ENCODE results near the gene FBXL17. TPM values are rescaled to one million over a fixed set of nuclear protein-coding genes. Genes with fewer than 3 reads are reported as not detected.

Gene FBXL17
- total RNA-seq, 2 donors from 2014 or later = 5.9 to 9.1 TPM

DNA sequence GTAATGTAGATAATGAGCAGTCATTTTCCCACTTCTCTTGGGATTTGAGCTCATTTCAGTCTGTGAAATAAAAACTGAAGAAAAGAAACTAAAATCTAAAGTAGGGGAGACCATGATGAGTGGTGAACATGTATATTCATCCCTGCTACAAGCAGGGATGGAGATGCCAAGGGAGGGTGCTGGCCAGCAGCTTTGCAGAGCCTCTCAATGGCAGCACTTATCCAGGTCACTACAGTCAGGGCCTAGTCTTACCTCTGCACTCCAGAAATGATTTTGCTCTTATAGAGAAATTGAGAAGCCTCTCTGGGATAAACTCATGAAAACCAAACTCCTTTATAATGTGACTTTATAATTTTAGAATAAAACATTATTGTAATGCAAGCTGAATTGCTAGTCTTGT is 317.6 kb downstream of the FBXL17 start:
- no peak overlapping the region for H3K27ac Mint-ChIP-seq
- no peaks in the 10 kb centered on the region for H3K27me3 Mint-ChIP-seq
- ATAC-seq (replicated peaks) = no peak
- no peaks in the 10 kb centered on the region for H3K36me3 Mint-ChIP-seq (ENCODE audit: low read depth)
- no peak overlapping the region for H3K4me3 Mint-ChIP-seq
- no peaks in the 10 kb centered on the region for H3K4me1 Mint-ChIP-seq
- no peaks in the 10 kb centered on the region for H3K9me3 Mint-ChIP-seq

GRCh38 chr5:108061941-108062340 is 320.0 kb downstream of the FBXL17 start:
- ATAC-seq (replicated peaks) = no peak
- H3K9me3 Mint-ChIP-seq = no peaks in the 10 kb centered on the region
- no peaks in the 10 kb centered on the region for H3K36me3 Mint-ChIP-seq (ENCODE audit: low read depth)
- H3K27me3 Mint-ChIP-seq = no peaks in the 10 kb centered on the region
- no peak overlapping the region for H3K27ac Mint-ChIP-seq
- no peaks in the 10 kb centered on the region for H3K4me1 Mint-ChIP-seq
- no peak overlapping the region for H3K4me3 Mint-ChIP-seq

- Mint-ChIP-seq H3K36me3 (ENCODE audit: low read depth) (no peaks in the 10 kb centered on the region), H3K4me3 (no peak overlapping the region), H3K27ac (no peak overlapping the region), H3K4me1 (no peaks in the 10 kb centered on the region), H3K27me3 (no peaks in the 10 kb centered on the region), H3K9me3 (no peaks in the 10 kb centered on the region)
- ATAC-seq (replicated peaks) = no peak
These were observed 321.6 kb downstream of the FBXL17 start for GRCh38 chr5:108060340-108060739.

- ATAC-seq (replicated peaks) = no peak
- no peaks in the 10 kb centered on the region for H3K4me1 Mint-ChIP-seq
These were observed 322.6 kb downstream of the FBXL17 start for GRCh38 chr5:108059334-108059733.

GRCh38 chr5:108054349-108054748 is 327.5 kb downstream of the FBXL17 start:
- H3K27me3 Mint-ChIP-seq = no peaks in the 10 kb centered on the region
- no peak overlapping the region for H3K27ac Mint-ChIP-seq
- H3K4me1 Mint-ChIP-seq = no peaks in the 10 kb centered on the region
- peaks cover 23% of the 10 kb centered on the region for H3K9me3 Mint-ChIP-seq
- no peak for ATAC-seq (replicated peaks)
- H3K36me3 Mint-ChIP-seq (ENCODE audit: low read depth) = peaks cover 38% of the 10 kb centered on the region
- H3K4me3 Mint-ChIP-seq = no peak overlapping the region

More at GRCh38 chr5:108059334-108059733, 322.6 kb downstream of the FBXL17 start:
- Mint-ChIP-seq H3K4me3 (no peak overlapping the region), H3K36me3 (ENCODE audit: low read depth) (peaks cover 7% of the 10 kb centered on the region), H3K27ac (no peak overlapping the region), H3K27me3 (no peaks in the 10 kb centered on the region), H3K9me3 (no peaks in the 10 kb centered on the region)

GRCh38 chr5:108046955-108047670 is 334.8 kb downstream of the FBXL17 start:
- Mint-ChIP-seq H3K4me1 (no peaks in the 10 kb centered on the region), H3K36me3 (ENCODE audit: low read depth) (peaks cover 16% of the 10 kb centered on the region), H3K4me3 (no peak overlapping the region), H3K9me3 (peaks cover 16% of the 10 kb centered on the region), H3K27me3 (no peaks in the 10 kb centered on the region), H3K27ac (no peak overlapping the region)
- no peak for ATAC-seq (replicated peaks)

DNA sequence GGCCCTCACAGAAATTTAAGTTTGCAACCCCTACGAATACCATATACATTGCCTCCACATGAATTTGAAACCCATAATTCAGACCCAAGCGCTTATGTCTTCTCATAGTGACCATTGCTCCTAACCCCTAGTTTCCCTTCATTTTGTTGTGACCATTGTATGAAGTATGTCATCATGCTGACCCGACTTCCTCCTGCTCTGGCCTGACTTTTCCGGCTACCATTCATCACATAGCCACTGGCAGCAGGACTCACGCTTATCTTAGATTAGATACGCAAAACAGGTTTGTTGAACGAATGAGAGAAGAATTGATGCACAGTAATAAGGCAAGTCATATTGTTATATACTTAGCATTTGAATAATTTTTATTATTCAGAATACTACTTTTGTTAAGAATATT is 345.4 kb downstream of the FBXL17 start:
- Mint-ChIP-seq H3K9me3 (no peaks in the 10 kb centered on the region), H3K27me3 (no peaks in the 10 kb centered on the region), H3K4me3 (no peak overlapping the region), H3K36me3 (ENCODE audit: low read depth) (no peaks in the 10 kb centered on the region), H3K27ac (no peak overlapping the region), H3K4me1 (no peaks in the 10 kb centered on the region)
- ATAC-seq (replicated peaks) = no peak

- no peak overlapping the region for H3K27ac Mint-ChIP-seq
- no peaks in the 10 kb centered on the region for H3K9me3 Mint-ChIP-seq
- H3K27me3 Mint-ChIP-seq = no peaks in the 10 kb centered on the region
- no peaks in the 10 kb centered on the region for H3K4me1 Mint-ChIP-seq
- H3K4me3 Mint-ChIP-seq = no peak overlapping the region
- no peaks in the 10 kb centered on the region for H3K36me3 Mint-ChIP-seq (ENCODE audit: low read depth)
- ATAC-seq (replicated peaks) = no peak
These were observed 353.0 kb downstream of the FBXL17 start for GRCh38 chr5:108028883-108029282.

- no peak for ATAC-seq (replicated peaks)
- Mint-ChIP-seq H3K36me3 (ENCODE audit: low read depth) (no peaks in the 10 kb centered on the region), H3K4me3 (no peak overlapping the region), H3K4me1 (no peaks in the 10 kb centered on the region), H3K27me3 (no peaks in the 10 kb centered on the region), H3K27ac (no peak overlapping the region), H3K9me3 (no peaks in the 10 kb centered on the region)
These were observed 353.5 kb downstream of the FBXL17 start for GRCh38 chr5:108028412-108028811.

- Mint-ChIP-seq H3K27ac (no peak overlapping the region), H3K9me3 (no peaks in the 10 kb centered on the region), H3K4me3 (no peak overlapping the region), H3K36me3 (ENCODE audit: low read depth) (no peaks in the 10 kb centered on the region), H3K4me1 (no peaks in the 10 kb centered on the region), H3K27me3 (no peaks in the 10 kb centered on the region)
- ATAC-seq (replicated peaks) = no peak
These were observed 355.9 kb downstream of the FBXL17 start for GRCh38 chr5:108025957-108026356.

- Mint-ChIP-seq H3K9me3 (no peaks in the 10 kb centered on the region), H3K4me3 (no peak overlapping the region), H3K27ac (no peak overlapping the region), H3K36me3 (ENCODE audit: low read depth) (no peaks in the 10 kb centered on the region), H3K4me1 (no peaks in the 10 kb centered on the region), H3K27me3 (no peaks in the 10 kb centered on the region)
- ATAC-seq (replicated peaks) = no peak
These were observed 356.9 kb downstream of the FBXL17 start for GRCh38 chr5:108024986-108025385.

DNA sequence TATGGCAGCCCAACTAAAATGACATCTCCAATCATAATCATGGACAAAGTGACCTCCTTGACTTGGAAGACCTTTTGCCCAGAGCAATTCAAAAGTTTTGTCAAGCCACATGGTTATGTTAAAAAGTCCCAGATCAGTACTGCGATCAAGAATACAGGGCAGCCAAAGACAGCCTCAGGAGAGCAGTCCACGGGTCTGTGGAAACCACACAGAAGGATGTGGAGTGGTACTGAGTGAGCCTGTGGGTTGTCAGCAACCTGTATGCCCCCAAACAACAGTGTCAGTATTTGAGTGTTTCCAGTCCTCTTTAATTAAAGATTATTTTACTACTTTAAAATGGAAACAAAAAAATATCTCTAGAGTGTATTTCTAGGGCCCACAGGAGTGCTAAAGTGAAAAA is 365.8 kb downstream of the FBXL17 start:
- no peaks in the 10 kb centered on the region for H3K4me1 Mint-ChIP-seq
- ATAC-seq (replicated peaks) = no peak
- no peak overlapping the region for H3K27ac Mint-ChIP-seq
- peaks cover 9% of the 10 kb centered on the region for H3K36me3 Mint-ChIP-seq (ENCODE audit: low read depth)
- H3K27me3 Mint-ChIP-seq = no peaks in the 10 kb centered on the region
- no peak overlapping the region for H3K4me3 Mint-ChIP-seq
- H3K9me3 Mint-ChIP-seq = no peaks in the 10 kb centered on the region

GRCh38 chr5:108006791-108007190 is 375.1 kb downstream of the FBXL17 start:
- peaks cover 10% of the 10 kb centered on the region for H3K4me1 Mint-ChIP-seq
- no peaks in the 10 kb centered on the region for H3K27me3 Mint-ChIP-seq
- no peak for ATAC-seq (replicated peaks)
- no peaks in the 10 kb centered on the region for H3K36me3 Mint-ChIP-seq (ENCODE audit: low read depth)
- H3K27ac Mint-ChIP-seq = no peak overlapping the region
- no peaks in the 10 kb centered on the region for H3K9me3 Mint-ChIP-seq
- no peak overlapping the region for H3K4me3 Mint-ChIP-seq

DNA sequence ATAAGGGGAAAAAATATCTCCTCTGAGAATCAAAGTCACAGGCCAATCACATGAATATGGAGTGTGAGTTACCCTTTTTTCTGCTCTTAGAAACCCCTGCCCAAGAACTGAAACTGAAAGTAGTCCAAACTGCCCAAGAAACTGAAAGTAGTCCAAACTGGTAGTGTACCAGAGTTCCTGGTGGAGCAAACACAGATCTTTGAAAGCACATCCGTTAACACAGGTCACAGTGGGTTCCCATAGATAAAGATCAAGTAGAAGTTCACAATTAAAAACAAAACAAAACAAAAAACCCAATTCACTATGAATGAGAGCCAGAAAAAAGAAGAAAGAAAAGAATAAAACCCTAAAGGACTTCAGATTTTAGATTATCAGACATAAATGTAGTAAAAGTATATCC is 378.7 kb downstream of the FBXL17 start:
- Mint-ChIP-seq H3K36me3 (ENCODE audit: low read depth) (no peaks in the 10 kb centered on the region), H3K27ac (peak overlapping the region; percentile 19), H3K4me3 (peak overlapping the region; percentile 5), H3K27me3 (no peaks in the 10 kb centered on the region), H3K4me1 (peaks cover 10% of the 10 kb centered on the region), H3K9me3 (no peaks in the 10 kb centered on the region)
- peak; percentile 48 for ATAC-seq (replicated peaks)

- H3K4me1 Mint-ChIP-seq = peaks cover 10% of the 10 kb centered on the region
- H3K36me3 Mint-ChIP-seq (ENCODE audit: low read depth) = peaks cover 4% of the 10 kb centered on the region
- ATAC-seq (replicated peaks) = no peak
- no peak overlapping the region for H3K27ac Mint-ChIP-seq
- no peaks in the 10 kb centered on the region for H3K27me3 Mint-ChIP-seq
- no peaks in the 10 kb centered on the region for H3K9me3 Mint-ChIP-seq
- H3K4me3 Mint-ChIP-seq = no peak overlapping the region
These were observed 380.7 kb downstream of the FBXL17 start for GRCh38 chr5:108001222-108001621.

Data from activated T-helper 17 cell treated with anti-CD3 and anti-CD28 coated beads, Interleukin-2, amount 50 U/mL, for 72 hours (primary cell).